ENCODE results near the gene GUCA1A.

The GUCA1A gene

DNA sequence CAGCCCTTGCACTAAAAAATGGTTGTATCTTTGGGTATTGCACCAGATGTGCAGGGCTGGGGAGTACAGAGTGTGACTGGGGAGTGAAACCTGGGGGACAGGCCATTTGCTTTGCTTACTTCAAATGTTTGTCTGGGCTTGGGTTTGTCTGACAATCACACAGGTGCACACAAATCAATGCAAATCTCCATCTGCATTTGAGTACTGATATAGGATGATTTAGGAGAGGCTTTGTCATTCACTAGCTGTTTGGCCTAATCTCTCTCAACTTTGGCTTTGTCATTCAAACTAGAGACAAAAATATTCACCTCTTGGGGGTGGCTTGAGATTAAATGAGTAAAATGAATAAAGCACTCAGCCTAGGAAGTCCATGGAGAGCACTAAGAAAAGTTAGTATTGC, 3.8 kb downstream of the GUCA1A start:
- no peak for DNase-seq (ENCODE audit: low read depth)
- H3K4me3 ChIP-seq (ENCODE audit: low read depth, low read length) = no peak overlapping the region
- no peak for TF ChIP-seq CTCF (IDR thresholded peaks at IDR 0.05; ENCODE audit: insufficient read depth, low read depth, low read length, missing control alignments)

DNA sequence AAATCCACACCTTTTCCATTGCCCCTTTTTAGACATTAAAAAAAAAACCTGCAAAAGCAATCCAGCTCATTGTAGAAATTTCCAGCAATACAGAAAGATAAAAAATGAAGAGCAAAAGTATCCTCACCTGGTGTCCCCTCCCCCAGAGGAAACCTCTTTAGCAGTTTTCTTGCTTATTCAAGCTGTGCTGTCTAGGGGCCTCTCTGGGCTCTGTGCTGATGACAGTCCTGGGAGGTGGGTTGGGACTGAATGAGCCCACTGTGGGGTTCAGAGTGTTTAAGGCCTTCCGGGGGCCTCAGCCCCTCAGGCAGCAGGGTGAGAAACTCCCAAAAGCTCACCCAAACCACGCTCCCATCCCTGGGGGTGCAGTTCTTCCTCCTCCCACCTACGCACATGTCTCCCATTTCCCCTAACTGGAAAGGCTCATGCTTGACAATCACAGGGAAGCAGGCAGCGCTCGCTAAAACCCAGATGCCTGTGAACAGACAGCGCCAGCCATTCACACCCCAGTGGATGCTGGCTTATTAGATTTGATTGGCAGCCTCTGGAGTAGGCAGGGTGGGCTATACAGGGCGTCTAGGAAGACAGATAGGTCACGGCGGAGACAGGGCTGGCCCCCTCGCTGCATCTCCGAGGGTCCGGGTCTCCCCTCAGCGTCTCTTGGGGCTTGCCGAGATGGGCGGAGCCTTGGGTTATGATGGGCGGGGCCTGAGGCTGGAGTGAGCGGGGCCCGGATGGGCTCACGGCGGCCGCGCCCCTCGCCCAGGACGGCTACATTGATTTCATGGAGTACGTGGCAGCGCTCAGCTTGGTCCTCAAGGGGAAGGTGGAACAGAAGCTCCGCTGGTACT, 4.6 kb downstream of the GUCA1A start:
- DNase-seq (ENCODE audit: low read depth) = no peak
- TF ChIP-seq CTCF (IDR thresholded peaks at IDR 0.05; ENCODE audit: insufficient read depth, low read depth, low read length, missing control alignments) = no peak
- H3K4me3 ChIP-seq (ENCODE audit: low read depth, low read length) = no peak overlapping the region

DNA sequence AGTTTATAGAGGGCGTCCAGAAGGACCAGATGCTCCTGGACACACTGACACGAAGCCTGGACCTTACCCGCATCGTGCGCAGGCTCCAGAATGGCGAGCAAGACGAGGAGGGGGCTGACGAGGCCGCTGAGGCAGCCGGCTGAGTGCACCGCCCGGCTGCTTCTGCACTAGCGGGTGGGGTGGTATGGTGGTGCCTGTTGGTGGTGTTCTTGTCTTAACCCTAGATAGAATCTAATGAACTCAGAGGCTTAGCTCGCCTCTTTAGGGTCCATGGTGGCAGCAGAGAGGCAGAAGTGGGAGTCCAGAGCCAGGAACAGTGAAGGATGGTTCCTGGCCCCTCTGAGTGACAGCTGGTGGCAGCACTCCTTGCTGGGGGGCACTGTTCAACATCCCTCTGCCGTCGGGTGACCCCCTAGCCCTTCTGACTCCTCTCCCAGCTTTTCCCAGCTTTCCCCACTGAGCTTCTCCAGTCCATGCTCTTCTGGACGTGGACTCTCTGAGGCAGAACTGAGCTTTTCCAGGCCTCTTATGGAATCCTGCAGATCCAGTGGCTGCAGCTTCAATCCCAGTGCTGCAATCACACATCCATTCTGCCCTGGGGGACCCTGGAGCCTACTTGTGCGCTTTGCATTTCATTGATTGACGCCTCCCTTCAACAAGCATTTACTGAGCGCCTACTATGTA, 6.2 kb downstream of the GUCA1A start:
- H3K4me3 ChIP-seq (ENCODE audit: low read depth, low read length) = no peak overlapping the region
- no peak for DNase-seq (ENCODE audit: low read depth)
- no peak for TF ChIP-seq CTCF (IDR thresholded peaks at IDR 0.05; ENCODE audit: insufficient read depth, low read depth, low read length, missing control alignments)

- no peak overlapping the region for H3K4me3 ChIP-seq (ENCODE audit: low read depth, low read length)
- no peak for TF ChIP-seq CTCF (IDR thresholded peaks at IDR 0.05; ENCODE audit: insufficient read depth, low read depth, low read length, missing control alignments)
- DNase-seq (ENCODE audit: low read depth) = no peak
Measured at GRCh38 chr6:42179945-42180313, 6.8 kb downstream of the GUCA1A start.

DNA sequence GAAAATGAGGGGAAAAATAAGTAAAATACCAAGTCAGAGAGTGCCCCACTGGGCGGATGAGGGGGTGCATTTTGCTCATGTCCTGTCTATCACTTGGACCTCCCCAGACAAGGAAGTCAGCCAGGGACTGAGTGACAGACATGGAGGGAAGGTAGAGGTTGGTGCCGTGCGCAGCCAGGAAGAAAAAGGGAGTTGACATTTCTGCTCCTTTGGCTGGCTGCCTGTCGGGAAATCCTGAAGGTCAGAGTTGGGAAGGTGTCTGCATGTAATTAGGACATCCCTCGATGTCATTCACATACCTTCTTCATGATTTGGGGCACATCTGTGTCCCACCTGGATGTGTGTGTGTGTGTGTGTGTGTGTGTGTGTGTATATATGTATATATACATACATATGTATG, 8.9 kb downstream of the GUCA1A start:
- no peak for DNase-seq (ENCODE audit: low read depth)
- TF ChIP-seq CTCF (IDR thresholded peaks at IDR 0.05; ENCODE audit: insufficient read depth, low read depth, low read length, missing control alignments) = no peak
- no peak overlapping the region for H3K4me3 ChIP-seq (ENCODE audit: low read depth, low read length)

DNA sequence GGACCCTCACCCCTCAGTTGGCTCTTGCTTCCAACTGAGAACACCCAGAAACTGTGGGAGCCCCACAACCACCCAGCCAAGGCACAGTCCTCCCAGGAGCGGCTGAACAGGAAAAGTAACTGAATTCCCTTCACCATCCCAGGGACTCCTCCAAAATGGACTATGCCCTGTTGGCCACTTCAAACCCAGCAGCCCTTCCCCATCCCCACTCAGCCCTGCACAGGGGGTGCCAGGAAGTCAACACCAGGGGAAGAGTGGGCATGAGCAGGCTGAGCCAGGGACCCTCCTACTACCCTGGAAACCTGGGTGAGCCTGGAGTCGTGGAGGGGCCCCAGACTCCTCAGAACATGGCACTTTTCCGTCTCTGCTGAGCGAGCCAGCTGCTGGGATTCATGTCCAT, 11.3 kb downstream of the GUCA1A start:
- DNase-seq (ENCODE audit: low read depth) = no peak
- TF ChIP-seq CTCF (IDR thresholded peaks at IDR 0.05; ENCODE audit: insufficient read depth, low read depth, low read length, missing control alignments) = no peak
- no peak overlapping the region for H3K4me3 ChIP-seq (ENCODE audit: low read depth, low read length)
